ENCODE measurements around the gene CD86.

CD86 gene

GRCh38 chr3:122100083-122100482 lies 44.9 kb downstream of the CD86 start:
- TF ChIP-seq CTCF (IDR thresholded peaks at IDR 0.05), result no peak
- no peak overlapping the region for H3K4me3 ChIP-seq
- DNase-seq (ENCODE audit: low spot score), result no peak
- no peak overlapping the region for H3K27ac ChIP-seq

GRCh38 chr3:122100591-122101463 lies 45.7 kb downstream of the CD86 start:
- Histone ChIP-seq H3K4me3 (no peak overlapping the region), H3K27ac (no peak overlapping the region)
- TF ChIP-seq CTCF (IDR thresholded peaks at IDR 0.05), result no peak
- DNase-seq (ENCODE audit: low spot score), result no peak

- no peak overlapping the region for H3K27ac ChIP-seq
- H3K4me3 ChIP-seq, result no peak overlapping the region
- TF ChIP-seq CTCF (IDR thresholded peaks at IDR 0.05), result no peak
- no peak for DNase-seq (ENCODE audit: low spot score)
Measured at GRCh38 chr3:122101646-122102045, 46.5 kb downstream of the CD86 start.

- no peak for TF ChIP-seq CTCF (IDR thresholded peaks at IDR 0.05)
- H3K27ac ChIP-seq, result no peak overlapping the region
- DNase-seq (ENCODE audit: low spot score), result no peak
Measured at GRCh38 chr3:122102191-122102935, 47.2 kb downstream of the CD86 start.

GRCh38 chr3:122103821-122104514 lies 48.8 kb downstream of the CD86 start:
- no peak for DNase-seq (ENCODE audit: low spot score)
- H3K27ac ChIP-seq, result no peak overlapping the region
- TF ChIP-seq CTCF (IDR thresholded peaks at IDR 0.05), result no peak
- H3K4me3 ChIP-seq, result no peak overlapping the region

More at GRCh38 chr3:122102191-122102935, 47.2 kb downstream of the CD86 start:
- no peak overlapping the region for H3K4me3 ChIP-seq

GRCh38 chr3:122104515-122105194 lies 49.5 kb downstream of the CD86 start:
- no peak overlapping the region for H3K4me3 ChIP-seq
- no peak overlapping the region for H3K27ac ChIP-seq
- TF ChIP-seq CTCF (IDR thresholded peaks at IDR 0.05), result no peak
- no peak for DNase-seq (ENCODE audit: low spot score)

Data from coronary artery (tissue), 2 donors.